Measurements from ENCODE around the gene ADAMTS6.

ADAMTS6 gene

DNA sequence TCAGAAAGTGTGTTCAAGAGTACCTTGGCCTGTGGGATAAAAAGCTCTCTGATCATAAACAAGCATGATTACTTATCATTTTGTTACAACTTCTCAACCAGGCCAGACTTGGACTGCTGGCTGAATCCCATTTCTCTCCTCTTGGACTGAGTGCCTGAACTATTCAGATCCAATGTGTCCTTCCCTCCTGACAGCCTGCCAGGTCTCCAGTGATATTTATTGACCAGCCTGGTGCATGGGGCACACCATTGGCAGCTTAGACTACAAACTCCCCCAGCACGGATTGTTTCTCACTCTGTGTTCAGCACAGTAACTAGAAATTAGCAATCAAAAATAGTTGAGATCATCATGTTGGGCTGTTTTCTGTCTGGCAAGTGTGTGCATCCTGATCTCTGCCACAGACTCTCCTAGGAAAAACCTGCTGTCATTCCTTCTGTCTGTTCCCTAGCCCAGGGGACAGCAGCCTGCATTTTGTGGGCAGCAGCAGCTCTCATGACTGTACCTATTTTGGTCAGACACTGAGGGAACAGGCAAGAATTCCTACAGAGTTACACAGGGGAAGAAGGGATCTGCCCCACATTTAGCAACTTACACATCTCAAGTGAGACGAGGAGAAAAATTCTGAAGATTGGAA lies 348.1 kb downstream of the ADAMTS6 start:
- DNase-seq, result no peak

DNA sequence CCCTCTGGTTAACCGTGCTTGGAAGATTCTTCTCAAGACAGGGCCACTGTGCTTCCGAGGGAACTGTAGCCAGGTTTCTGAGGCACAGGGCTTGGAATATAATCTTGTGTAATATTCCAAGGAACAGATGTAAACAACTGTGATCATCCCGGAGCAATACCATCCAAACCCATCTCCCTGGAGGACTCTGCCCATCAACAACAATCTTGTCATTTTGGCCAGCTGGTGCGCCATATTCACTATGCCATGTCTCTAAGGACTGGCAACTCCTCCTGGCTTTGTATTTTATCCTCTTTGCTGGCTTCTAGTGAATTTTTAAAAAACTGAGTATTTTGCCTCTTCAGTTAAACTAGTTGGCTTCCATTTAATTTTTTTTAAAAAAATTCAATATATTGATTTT lies 349.3 kb downstream of the ADAMTS6 start:
- no peak for DNase-seq

DNA sequence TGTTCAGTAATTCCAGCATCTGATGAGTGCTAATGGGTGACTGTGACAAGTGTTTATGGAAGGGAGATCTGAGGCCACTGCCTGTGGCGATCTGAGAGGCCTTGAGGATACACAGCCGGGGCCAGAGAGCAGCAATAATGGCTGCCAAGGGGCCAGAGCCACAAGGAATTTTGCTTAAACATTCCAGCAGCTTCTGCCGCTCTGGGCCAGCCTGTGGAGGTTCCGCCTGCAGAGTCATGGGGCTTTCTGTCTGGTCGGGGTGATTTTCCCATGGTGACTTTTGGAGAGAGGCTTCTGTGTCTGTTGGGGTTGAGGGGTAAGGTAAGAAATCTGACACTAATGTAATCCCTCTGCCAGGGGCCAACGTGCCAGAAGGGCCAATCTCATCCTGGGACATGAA lies 353.5 kb downstream of the ADAMTS6 start:
- no peak for DNase-seq

DNA sequence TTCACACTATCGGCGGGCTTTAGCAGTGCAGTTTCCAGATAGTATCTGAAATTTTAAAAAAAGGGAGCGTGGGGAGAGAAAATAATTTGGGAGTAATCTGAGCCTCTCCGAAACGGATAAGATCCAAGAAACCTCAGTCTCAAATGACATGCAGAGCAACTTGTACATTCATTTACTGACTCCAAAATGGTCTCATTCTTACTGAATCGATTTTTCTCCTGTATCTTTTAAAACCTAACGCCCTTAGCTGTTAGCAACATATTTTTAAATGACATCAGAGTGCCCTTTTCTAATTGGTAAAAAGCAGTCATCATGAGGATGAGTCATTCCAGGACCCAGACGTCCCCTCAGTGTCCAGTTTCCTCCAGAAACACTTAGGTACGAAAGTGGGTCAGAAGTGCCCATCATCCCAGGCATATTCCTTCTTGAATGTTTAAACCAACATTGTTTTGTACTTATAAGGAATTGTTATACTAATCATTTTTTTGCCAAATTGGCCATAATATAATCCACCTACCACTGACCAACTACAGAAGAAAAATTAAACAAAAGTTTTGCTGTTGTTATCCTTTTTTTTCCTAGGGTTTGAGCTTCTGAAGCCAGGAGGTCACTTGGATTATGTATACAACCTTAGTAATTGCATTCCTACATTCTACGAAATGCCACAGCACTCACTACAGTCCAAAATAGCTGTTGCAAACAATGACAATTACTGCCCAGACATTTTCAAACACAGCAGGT lies 354.4 kb downstream of the ADAMTS6 start:
- no peak for DNase-seq

DNA sequence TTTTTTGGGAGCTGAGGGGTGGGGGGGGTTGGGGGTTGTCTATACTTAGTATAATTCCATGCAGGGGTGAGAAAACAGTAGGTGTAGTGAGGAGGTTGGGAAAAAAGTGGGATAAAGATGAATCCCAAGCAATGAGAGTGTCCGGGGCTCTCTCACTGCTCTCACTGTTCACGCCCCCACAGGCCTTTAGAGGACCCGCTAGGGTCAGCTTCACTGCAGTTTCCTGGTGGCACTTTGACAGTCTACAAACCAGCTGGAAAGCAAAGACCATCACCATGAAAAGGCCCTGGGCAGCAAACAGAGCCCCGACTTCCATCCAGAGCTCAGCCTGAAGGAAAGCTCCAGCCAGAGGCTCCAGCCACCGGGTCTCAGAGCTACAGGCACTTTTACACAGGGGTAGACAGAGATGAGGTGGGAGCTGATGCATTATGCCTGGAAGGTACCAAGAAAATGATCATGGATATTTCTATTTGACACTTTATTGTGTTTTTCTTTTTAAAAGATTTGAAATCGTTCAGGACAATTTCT lies 355.1 kb downstream of the ADAMTS6 start:
- no peak for DNase-seq

DNA sequence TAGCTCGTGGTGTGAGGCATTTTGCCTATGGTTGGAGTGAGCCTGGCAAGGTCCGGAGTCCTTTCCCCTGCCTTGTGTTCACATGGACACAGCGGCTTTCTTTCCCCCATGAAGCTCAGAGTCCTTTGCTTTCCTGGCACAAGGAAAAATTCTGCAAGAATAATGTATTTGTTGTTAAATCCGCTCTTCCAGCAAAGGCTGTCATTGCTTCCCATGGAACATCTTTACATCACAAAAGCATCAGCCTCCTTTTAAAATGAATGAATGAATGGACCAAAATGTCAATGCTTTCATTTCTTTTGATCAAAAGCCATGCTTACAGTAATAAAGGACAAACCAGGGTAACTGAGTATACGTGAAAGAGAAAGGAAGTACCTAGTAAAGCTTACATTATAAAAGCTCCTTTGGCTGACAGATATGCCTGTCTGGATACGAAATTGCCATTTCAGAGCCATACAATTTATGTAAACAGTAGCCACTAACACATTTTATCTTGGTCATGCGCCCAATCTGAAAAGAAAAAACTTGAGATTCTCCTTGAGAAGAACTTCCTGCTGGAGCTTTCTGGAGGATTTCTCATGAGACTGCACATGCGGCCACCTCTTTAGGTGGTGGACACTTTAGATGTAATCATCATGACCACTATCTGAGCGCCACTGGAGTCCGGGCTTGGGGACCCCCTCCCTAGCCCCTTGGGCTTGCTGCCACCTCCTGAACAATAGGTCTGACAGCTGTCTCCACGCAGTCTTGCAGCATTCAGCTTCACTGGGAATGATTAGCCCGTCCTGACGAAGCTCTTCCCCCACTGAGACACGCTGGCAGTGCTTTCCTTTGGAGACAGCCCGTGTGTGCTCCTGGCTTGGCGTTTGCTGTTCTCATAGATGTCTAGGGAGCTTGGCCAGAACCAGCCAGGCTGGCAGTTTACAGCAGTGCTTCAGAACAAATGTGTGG lies 355.9 kb downstream of the ADAMTS6 start:
- no peak for DNase-seq

DNA sequence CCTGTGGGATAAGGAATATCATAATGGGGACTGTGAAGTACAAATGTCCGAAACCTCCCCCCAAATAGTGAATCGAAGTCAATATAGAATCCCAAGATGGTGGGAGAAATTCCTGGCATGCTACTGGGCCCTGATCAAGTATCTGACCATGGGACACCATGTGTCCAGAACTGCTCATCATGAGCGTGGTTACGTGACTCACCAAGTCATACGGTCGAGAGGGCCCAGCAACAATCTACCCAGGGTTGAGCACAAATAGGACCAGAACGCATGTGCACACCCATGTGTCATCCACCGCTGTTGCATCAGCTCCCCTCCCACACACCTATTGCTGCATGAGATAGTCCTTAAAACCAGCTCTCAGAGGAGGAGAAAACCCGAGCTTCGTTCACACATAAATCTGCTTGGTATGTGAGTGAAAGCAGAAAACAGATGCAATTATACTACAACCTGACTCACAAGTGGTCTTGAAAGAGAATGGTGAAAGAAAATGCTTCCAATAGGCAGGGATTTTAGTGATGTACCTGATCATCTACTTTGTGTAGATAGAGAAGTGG lies 359.8 kb downstream of the ADAMTS6 start:
- DNase-seq, result no peak

DNA sequence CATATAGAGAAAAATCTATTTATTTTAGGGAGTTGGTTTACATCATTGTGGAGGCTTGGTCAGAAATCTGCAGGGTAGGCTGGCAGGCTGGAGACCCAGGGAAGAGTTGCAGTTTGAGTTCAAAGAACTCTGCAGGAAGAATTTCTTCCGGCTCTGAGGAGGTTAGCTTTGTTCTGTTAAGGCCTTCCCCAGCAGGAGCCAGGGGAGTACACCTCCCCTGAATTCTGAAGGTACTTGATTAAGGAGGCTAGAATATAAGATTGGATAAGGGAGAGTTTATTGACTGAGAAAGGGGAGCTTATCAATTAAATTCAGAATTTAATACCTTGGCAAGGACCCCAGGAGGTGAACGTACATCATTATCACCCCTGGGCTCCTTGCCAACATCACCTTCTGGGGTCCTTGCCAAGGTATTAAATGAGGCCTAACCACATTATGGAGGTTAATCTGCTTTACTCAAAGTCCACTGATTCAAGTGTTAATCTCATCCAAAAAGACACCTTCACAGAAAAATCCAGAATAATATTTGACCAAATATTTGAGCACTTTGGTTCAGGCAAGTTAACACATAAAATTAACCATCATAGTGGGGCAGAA lies 361.3 kb downstream of the ADAMTS6 start:
- DNase-seq, result no peak

DNA sequence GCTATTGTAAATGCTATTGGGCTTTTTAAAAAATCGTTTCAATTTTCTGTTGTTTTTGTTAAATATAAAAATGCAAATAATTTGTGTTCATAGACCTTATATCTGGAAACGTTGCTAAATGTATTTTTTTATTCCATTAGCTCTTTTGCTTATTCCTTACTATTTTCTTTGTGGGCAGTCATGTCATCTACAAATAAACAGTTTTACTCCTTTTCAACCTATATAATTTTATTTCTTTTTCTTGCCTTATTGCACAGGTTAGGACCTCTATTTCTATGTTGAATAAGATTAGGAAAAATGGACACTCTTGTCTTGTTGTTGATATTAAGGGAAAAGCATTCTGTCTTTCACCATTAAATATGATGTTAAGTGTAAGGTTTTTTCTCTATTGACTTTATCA lies 364.2 kb downstream of the ADAMTS6 start:
- no peak for DNase-seq

DNA sequence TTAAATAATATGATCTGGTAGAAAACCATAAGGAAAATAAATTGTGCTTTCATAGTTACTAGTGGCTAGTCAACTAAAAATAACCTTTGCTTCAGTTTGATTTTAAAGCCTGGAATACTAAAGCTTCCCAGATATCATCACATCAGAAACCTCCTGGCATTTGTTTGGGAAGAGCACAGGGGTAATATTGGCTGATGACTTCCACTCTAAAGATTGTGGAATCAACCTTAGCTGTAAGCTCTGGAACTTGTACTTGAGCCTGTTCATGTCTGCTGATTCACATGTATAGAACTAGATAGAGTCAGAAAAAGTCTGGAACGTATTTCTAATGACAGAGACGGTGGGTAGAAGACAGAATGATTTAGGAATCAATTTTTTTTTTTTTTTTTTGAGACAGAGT lies 367.9 kb downstream of the ADAMTS6 start:
- no peak for DNase-seq

DNA sequence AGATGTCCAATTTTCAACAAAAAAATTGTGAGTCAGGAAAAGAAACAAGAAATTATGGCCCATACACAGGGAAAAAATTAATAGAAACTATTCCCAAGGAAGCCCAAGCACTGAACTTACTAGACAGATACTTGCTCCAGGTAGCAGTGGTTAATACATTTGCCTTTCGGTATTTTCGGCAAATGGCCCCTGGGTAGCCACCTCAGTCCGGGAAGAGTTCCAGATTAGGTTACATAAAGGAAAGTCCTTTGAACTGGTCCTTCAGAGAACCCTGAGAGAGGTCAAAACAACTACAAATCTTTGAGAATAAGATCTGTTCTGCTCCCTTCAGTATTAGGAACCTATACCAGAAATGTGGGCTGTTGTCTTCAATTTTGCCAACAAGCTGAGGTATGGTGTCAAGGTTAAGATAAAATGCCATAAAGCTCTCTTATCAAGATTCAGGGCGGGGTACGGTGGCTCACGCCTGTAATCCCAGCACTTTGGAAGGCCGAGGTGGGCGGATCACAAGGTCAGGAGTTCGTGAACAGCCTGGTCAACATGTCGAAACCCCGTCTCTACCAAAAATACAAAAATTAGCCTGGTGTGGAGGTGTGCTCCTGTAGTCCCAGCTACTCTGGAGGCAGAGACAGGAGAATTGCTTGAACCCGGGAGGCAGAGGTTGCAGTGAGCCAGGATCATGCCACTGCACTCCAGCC lies 369.6 kb downstream of the ADAMTS6 start:
- no peak for DNase-seq

DNA sequence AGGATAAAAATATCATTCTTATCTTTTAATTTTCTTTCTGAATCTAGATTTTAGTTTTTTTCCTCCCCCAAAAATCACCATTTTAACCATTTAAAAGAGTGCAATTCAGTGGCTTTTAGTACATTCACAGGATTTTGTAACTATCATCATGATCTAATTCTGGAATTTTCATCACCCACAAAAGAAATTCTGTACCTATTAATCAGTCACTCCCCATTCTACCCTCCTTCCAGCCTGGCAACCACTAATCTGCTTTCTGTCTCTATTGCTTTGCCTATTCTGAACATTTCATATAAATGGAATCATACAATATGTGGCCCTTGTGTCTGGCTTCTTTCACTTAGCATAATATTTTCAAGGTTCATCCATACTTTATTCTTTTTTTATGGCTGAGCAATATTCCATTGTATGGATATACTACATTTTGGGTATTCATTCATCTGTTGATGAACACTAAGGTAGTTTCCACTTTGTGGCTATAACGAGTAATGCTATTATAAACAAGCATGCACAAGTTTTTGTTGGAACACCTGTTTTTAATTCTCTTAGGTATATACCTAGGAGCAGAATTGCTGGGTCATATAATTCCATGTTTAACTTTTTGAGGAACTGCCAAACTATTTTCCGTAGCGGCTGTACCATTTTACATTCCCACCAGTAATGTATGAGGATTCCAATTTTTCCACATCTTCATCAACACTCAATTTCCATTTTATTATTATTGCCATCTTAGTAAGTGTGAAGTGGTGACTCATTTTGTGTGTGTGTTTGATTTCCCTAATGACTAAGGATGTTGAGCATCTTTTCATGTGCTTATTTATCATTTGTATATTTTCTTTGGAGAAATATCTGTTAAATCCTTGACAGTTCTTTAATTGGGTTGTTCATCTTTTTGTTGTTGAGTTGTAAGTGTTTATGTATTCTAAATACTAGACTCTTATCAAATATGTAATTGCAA lies 372.7 kb downstream of the ADAMTS6 start:
- no peak for DNase-seq

DNA sequence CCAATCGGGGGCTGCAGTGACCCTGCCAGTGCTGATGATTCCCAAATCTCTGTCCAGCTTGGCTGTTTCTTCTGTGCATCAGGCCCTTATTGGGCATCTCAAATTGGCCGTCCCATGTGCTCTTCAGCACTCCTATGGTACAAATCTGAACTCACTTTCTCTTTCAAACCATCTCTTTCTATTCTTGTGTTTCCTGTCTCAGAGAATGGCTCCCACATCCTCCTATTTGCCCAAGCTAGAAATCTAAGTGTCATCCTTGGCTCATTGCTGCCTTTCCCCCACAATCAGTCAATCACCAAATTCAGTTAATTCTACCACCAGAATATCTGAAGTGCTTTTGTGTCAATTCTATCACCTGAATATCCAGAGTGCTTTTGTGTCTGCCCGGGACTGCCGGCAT lies 376.4 kb downstream of the ADAMTS6 start:
- no peak for DNase-seq

DNA sequence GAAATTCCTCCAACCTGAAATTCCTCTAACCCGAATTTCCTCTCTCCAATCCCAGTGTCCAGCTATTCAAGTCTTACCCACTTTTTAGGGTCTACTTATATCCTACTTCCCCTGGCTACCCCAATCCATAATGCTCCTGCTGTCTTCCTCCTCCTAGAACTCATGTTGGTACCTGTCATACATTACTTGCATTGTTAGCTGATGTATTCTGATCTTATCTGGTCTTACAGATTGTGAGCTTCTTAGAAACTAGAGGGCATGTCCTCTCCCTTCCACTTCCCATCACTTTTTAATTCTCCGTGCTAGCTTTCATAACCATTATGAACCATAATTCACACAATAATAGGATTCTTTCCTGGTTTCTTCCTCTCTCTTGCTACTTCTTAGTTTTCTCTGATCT lies 376.9 kb downstream of the ADAMTS6 start:
- no peak for DNase-seq

DNA sequence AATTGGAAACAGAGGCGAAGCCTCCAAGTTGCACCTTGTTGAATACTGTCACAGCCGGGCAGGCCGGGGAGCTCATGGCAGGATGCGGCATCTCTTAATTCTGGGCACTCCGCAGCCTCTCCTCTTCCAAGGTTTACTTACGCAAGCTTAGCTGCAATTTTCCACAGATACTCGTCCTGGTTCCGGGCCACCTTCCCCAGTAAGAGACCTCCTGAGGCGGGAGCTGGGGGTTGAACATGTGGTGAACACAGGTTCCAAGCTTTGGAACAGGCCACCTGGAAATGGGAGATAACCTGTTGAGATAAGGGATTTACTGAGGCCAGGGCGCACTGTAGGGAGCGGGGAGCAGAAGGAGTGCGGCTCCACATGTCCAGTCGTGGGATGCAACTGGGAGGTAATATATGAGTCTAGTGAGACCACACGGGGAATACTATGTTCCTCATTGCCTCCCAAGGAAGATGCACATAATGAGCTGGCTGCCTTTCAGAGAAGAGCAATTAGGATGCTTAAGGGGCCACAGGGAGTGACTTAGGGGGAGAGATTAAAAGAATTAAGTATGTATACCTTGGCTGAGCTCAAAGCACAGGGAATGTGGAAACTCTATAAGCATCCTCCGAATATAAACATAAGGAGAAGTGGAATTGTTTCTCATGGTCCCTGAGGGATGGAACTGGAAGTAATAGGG lies 377.8 kb downstream of the ADAMTS6 start:
- DNase-seq, result no peak

DNA sequence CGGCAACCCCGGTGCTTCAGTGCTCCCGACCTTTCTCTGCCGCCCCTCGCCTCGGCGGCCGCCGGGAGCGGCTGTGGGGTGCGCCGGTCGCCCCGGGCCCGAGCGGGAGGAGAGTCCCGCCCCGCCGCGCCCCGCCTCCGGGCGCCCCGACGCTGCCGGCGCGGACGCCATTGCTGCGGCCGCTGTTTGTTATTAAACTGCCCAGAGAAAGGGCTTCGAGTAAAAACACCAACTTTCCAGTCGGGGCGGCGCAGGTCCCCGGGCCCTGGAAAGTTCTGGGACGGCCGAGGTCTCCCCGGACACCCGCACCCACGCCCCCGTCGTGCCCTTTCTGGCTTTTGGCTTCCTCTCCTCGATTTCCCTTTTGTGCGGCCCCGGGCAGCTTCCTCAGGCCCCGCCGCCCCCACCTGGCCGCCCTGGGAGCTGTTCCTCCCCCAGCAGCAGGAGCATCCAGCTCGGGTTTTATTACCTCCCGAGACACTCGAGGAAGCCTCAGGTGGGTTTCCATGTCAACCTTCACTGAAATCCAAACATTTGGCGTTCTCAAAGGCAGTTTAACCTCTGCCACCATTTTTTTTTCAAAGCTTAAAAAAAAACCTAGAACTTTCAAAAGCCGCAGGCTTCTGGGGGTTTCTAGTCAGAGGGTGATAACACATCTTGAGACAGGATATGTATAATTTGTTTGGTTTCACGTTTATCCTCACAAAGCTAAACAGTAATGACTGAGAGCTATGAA lies 378.6 kb downstream of the ADAMTS6 start:
- DNase-seq, result no peak

DNA sequence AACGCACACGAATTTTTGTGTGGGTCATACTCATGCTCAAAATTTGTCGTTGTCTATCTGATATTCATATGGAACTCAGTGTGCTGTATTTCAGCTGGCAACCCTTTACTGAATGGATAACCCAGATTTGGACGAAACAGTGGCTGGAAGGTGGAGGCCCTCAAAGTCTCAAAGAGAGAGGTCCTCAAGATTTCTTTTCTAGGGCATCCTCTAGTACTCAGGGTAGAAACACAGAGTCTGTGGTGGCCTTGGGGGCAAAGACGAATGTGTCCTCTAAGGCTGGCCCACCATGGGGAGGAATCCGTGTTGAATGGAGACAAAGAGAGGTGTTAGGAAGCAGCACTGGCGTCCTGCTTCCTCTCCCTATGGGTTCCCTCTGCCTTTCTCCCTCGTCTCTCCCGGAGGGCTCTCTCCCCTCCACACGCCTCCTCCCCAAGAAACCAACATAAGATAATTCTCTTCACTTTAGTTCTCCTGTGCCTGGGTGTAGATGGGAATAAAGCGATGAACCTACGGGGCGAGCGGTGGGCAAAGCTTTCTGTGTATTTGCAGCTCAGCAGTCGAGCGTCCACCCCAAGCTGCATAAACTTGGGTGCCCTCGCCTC lies 379.2 kb downstream of the ADAMTS6 start:
- no peak for DNase-seq

DNA sequence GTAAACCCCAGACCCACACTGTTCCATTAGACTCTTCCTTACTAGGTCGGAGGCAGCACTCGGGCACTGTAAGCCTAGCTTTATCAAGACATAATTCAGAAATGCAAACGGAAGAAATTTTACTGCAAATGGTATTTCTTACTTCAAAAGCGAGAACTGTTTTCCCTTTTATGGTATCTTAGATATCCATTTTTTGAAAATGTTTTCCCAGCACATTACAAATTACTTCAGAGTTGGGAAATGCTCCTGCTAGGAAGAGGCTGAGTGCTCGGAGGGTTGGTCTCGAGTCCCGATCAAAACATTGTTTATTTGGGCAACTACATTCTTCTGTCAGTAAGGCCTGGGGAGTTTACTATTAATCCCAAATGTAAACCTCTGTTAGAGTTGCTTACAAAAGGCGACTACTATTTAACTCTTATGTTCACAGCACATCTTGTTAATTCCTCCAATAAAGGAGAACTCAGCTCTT lies 380.1 kb downstream of the ADAMTS6 start:
- DNase-seq, result no peak
